ENCODE measurements around the gene ARHGAP4.

Gene ARHGAP4

DNA sequence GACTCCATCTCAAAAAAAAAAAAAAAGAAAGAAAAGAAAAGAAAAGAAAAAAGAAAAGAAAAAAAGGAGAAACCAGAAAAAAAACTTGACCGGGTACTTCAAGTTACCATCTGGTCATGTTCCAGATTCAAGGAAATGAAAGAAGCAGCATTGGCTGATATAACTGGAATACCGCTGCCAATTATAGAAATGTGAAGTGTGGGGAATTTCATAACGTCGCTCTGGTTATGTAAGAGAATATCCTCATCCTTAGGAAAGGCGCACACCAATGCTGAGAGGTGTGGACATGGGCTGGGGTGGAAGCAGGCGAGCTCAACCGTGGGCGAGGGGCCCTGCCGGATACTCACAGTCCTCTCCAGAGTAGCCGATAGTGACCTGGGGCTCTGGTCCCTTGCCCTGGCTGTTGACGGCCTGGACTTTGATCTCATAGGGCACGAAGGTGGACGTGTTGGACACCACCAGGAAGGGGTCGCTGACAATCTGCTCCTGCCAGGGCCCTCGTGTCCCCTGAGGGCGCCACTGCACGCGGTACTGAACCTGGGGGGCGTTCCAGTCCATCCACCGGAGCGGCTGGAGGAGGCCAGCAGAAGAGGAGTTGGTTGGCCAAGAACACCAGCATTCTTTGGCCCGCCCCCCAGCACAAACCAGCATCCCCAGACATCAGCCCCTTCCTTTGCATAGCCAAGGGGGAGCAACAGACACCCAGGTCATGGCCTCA lies 59.6 kb downstream of the ARHGAP4 start:
- no peak for DNase-seq (ENCODE audit: low read depth)

DNA sequence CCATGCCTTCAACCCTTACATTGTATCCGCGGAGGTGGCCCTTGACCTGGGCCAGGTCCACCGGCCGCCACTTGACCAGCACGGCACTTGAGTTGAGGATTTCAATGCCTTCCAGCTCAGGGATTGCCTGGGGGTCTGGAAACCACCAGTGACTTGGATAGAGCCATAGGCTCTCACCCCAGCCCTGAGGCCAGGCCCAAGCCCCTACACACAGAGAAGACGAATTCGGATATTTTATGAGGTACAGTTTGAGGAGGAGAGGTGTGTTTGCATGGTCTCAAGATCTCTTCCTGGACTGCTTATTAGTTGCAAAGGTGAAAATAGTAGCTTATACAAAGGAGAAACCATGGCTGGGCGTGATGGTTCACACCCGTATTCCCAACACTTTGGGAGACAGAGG lies 60.4 kb downstream of the ARHGAP4 start:
- no peak for DNase-seq (ENCODE audit: low read depth)

DNA sequence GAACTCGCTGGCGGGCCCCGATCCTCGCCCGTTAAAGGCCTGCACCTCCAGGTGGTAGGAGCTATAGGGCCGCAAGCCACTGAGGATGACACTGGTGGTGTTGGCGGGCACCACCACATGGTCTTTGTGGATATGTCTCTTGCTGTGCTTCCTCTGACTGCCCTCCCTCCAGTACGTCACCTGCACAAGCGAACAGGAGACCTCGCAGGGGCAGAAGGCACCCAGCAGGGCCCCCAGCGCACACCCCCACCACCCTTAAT lies 60.8 kb downstream of the ARHGAP4 start:
- DNase-seq (ENCODE audit: low read depth), result no peak

DNA sequence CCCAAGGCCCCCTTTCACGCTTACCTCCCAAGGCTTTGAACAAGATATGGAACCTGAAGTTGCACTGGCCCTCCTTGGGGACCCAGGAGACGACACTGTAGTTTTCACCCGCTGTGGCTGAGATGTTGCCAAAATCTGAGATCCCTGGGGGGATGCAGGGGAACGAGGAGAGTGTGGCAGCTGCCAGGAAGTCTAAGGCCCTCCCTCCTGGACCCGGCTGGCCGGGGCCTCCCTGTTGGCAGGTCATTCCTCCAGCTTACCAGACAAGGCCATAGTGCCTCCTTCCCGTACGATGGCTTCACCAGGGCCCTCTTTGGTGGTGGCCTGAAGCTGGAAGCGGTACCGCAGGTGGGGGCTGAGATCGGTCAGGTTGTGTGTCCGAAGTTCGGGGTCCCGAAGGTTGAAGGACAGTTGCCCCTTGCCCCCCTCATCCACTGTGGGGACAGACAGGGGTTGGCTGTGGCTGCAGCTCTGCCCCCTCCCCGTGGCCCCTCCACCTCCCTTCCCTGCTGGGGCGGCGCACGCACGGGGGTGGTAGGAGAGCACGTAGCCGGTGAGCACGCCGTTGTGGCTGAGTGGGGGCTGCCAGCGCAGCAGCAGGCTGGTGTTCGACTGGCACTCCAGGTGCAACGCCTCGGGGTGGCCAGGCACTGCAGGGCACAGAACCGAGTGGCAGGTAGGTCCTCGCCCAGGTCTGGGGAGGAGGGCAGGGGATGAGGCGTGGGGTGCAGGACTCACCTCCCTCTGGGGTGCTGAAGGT lies 61.3 kb downstream of the ARHGAP4 start:
- DNase-seq (ENCODE audit: low read depth), result no peak

DNA sequence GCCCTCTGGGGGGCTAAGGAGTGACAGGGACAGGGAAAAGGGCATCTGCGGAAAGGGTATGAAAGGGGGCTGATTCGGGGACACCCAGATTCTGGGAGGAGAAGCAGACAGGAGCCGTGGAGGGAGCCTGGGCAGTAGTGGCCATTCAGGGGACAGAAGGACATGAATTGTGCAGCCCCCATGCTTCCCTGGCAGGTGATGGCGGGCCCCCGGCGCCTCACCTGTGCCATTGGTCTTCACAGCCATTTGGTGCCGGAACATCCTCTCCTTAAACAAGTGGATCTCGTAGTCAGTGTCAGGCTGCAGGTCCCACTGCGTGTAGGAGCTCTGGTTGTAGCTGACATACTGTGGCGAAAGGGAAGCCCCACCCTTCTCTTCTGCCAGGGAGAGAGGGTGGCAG lies 62.0 kb downstream of the ARHGAP4 start:
- no peak for DNase-seq (ENCODE audit: low read depth)

DNA sequence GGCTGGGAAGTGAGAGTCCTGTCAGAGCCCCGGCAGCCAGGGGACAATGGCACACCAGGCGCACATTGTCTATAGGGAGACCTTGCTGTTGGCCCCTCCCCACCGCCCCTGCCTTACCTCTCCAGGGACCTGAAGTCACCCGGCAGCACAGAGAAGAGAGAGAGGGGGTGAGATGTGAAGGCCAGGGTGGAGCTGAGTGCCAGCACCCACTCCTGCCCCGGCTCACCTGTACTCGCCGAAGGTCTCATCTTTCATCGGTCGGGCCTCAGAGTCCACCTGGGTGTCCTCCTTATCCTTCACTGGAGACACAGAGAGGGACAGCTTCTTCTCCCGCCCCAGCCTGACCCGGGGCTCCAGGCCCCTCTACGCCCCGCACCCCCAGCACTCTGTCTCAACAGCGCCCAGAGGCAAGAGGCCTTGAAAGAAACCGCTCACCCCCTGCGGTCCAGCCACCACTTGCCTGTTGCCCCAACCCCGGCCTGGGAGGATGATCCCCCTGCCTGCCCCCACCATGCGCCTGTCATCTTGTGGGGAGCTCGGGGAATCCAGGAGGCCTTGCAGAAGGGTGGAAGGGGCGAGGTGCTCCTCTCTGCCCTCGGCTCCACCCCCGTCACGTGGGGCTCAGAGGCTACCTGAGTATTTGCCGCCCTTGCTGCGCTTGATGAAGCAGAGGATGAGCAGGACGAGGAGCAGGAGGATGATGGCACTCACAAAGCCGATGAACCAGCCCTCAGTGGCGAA lies 62.6 kb downstream of the ARHGAP4 start:
- no peak for DNase-seq (ENCODE audit: low read depth)

DNA sequence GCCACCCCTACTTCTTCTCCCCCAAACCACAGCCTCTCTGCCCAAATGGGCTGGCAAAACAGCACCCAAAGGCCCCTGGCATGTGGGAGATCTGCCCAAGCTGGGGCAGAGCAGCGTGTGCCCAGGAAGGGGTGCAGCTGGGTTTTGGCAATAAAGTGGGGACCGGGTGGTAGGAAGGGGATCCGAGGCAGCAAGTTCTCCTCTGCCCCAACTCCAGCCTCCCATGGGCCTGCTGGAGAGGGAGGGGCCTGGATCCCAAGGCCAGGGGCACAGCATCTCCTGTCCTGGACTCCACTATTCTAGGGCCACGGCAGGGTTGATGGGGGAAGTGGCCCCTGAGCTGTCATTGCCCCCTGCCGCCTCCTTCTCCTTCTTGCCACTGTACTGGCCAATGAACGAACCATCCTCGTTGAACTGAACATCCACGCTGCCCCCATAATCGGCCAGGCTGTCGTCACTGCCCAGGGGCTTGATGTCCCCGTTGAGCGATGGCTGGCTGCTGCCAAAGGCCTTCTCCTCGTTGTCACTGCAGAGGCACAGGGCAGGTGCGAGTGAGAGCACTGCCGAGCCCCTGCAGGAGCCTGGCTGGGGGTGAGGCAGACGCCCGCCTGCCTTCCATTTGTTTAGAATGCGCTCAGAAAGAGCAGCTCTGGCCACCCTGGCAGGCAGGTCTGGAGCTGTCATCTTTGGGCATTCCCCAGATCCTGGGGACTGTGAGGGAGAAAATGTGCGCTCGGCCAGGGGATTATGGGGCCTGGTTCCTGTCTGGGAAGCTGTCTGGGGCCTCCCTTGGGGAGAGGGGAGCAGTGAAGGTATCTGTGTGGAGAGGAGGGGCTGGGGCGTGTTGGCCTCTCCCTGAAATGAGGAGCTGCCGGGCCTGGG lies 63.5 kb downstream of the ARHGAP4 start:
- DNase-seq (ENCODE audit: low read depth), result no peak

DNA sequence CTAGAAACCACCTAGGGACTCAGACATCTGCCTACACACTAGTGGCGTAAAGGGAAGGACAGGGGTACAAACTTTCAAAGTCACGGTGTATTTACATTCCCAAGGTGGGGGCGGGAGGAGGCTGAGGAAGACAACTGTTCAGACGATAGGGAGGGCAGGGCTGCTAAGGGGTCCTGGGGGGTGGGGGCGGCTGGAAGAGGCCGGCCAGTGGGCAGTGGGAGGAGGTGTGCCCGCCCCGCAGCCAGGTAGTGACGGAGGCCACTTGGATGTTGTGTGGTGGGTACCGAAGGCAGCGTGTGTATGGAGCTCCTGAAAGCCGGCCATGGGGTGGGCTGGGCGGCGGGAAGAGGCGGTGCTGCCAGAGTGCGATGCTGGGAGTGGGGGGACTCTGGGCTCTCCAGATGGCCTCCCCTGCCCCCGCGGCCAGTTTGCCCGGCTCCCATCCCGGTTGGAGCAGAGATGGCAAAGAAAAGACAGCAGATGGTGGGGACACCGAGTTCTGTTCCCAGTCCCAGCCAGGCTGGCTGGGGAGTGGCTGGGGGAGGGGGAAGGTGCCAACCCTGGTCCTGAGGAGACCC lies 64.2 kb downstream of the ARHGAP4 start:
- DNase-seq (ENCODE audit: low read depth), result no peak

DNA sequence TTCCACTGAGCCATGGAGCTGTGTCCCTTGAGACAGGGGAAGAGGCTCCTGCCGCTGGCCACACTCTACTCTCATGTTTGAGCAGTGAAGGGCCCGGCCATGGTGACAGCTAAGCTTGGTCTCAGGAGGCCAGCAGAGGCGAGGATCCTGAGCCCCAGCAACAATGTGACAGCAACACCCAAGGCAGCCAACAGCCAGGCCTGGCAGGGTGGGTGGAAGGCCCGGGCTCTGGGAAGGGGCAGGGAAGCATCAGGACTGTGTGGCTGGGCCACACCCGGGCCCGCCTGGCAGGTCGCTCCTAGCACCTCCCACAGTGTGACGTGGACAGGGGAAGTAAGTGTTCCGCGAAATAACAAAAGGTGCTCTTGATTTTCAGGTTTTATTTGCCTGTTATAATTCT lies 64.9 kb downstream of the ARHGAP4 start:
- DNase-seq (ENCODE audit: low read depth), result no peak

Data from stromal cell of bone marrow (primary cell).